ENCODE data around the gene ZNF280B. TPM values are rescaled to one million over a fixed set of nuclear protein-coding genes. Genes with fewer than 3 reads are reported as not detected.
"Not testable (repeated sequence)": the region's sequence is repeated elsewhere in the genome, so short reads cannot be mapped to it uniquely, and the experiment has no call there.

Gene ZNF280B
- total RNA-seq, 1 experiment from 2014 or later: 7.7 TPM

DNA sequence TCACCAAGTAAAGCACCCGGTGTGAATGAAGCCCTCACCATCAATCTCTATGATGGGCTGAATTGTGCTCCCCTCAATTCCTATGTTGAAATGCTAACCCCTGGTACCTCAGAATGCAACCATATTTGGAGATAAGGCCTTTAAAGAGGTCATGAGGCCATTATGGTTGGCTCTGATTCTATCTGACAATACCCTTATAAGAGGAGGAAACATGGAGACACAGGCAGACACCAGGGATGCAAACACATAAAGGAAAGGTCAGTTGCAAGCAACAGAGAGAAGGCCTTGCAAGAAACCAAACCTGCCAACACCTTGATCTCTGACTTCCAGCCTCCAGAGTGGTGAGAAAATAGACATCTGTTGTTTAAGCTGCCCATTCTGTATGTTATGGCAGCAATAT lies 24.9 kb upstream of the ZNF280B start:
- TF ChIP-seq EZH2 (IDR thresholded peaks at IDR 0.05; ENCODE audit: borderline replicate concordance, low read depth, low read length, poor library complexity, severe bottlenecking) (no peak), CTCF (conservative IDR thresholded peaks at IDR 0.05; ENCODE audit: low read depth, low read length) (no peak)
- CTCF ChIA-PET: no interaction called here
- no peak overlapping the region for H3K27ac ChIP-seq (ENCODE audit: low read depth, low read length, poor library complexity, severe bottlenecking)
- H3K4me3 ChIP-seq (ENCODE audit: low read depth, low read length, poor library complexity, severe bottlenecking): no peak overlapping the region
- no TSS peak for BruUV-seq (replicated peaks)
- H3K9me3 ChIP-seq (ENCODE audit: low read depth, low read length, poor library complexity, severe bottlenecking): no peaks in the 10 kb centered on the region
- H3K4me1 ChIP-seq (ENCODE audit: insufficient read depth, low read length, poor library complexity, severe bottlenecking): no peaks in the 10 kb centered on the region
- intact Hi-C loops (cut with micrococcal nuclease; ENCODE audit: unreplicated experiment): no loop called here
- H3K27me3 ChIP-seq (replicated peaks; ENCODE audit: insufficient read depth, low read depth, low read length, poor library complexity): no peaks in the 10 kb centered on the region
- POLR2A ChIA-PET (ENCODE audit: low non-redundant PET): no interaction called here
- H3K36me3 ChIP-seq (ENCODE audit: insufficient read depth, low read length, poor library complexity, severe bottlenecking): no peaks in the 10 kb centered on the region
- no peak for DNase-seq (ENCODE audit: low spot score)

- POLR2A ChIA-PET (ENCODE audit: low non-redundant PET): interaction anchor here (0.7 kb wide), 1 partner anchor 55 kb away, joined by 4 read pairs; no protein-coding TSS in a partner anchor
- intact Hi-C loops (cut with micrococcal nuclease; ENCODE audit: unreplicated experiment); H3K9me3 ChIP-seq (ENCODE audit: low read depth, low read length, poor library complexity, severe bottlenecking); H3K4me1 ChIP-seq (ENCODE audit: insufficient read depth, low read length, poor library complexity, severe bottlenecking); H3K36me3 ChIP-seq (ENCODE audit: insufficient read depth, low read length, poor library complexity, severe bottlenecking); CTCF ChIA-PET; BruUV-seq (replicated peaks); H3K27ac ChIP-seq (ENCODE audit: low read depth, low read length, poor library complexity, severe bottlenecking); H3K27me3 ChIP-seq (replicated peaks; ENCODE audit: insufficient read depth, low read depth, low read length, poor library complexity); DNase-seq (ENCODE audit: low spot score); H3K4me3 ChIP-seq (ENCODE audit: low read depth, low read length, poor library complexity, severe bottlenecking): not testable (repeated sequence)
Observed at GRCh38 chr22:22532547-22533071, 24.1 kb upstream of the ZNF280B start.

DNA sequence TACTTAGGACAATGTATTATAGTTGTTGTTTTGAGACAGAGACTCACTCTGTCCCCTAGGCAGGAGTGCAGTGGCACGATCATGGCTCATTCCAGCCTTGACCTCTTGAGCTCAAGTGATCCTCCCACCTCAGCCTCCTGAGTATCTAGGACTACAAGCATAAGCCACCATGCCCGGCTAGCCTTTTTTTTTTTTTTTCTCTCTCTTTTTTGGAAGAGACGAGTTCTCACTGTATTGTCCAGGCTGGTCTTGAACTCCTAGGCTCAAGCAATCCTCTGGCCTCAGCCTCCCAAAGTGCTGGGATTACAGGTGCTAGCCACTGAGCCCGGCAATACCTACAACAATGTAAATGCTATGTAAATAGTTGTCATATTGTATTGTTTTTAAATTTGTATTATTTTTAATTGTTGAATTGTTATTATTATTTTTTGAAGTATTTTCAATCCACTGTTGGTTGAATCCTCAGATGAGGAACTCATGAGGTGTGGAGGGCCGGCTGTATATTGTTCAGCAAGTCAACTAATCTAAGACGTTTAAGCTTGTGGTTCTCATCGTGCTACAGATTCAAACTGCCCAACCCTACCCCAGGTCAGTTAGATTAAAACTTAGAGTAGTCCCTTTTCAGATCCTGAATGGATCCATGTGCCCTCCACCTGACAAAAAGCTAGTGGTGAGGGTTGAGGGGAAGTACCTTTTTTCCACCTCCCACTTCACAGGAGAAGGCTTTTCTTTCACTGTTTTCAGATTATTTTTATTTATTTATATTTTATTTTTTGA lies 23.4 kb upstream of the ZNF280B start:
- H3K4me3 ChIP-seq (ENCODE audit: low read depth, low read length, poor library complexity, severe bottlenecking): no peak overlapping the region
- no peak for DNase-seq (ENCODE audit: low spot score)
- no peaks in the 10 kb centered on the region for H3K27me3 ChIP-seq (replicated peaks; ENCODE audit: insufficient read depth, low read depth, low read length, poor library complexity)
- CTCF ChIA-PET: no interaction called here
- no peaks in the 10 kb centered on the region for H3K9me3 ChIP-seq (ENCODE audit: low read depth, low read length, poor library complexity, severe bottlenecking)
- BruUV-seq (replicated peaks): no TSS peak
- no peaks in the 10 kb centered on the region for H3K4me1 ChIP-seq (ENCODE audit: insufficient read depth, low read length, poor library complexity, severe bottlenecking)
- TF ChIP-seq EZH2 (IDR thresholded peaks at IDR 0.05; ENCODE audit: borderline replicate concordance, low read depth, low read length, poor library complexity, severe bottlenecking) (no peak), CTCF (conservative IDR thresholded peaks at IDR 0.05; ENCODE audit: low read depth, low read length) (no peak)
- H3K36me3 ChIP-seq (ENCODE audit: insufficient read depth, low read length, poor library complexity, severe bottlenecking): no peaks in the 10 kb centered on the region
- POLR2A ChIA-PET (ENCODE audit: low non-redundant PET): interaction anchor here (0.7 kb wide), 1 partner anchor 56 kb away, joined by 4 read pairs; no protein-coding TSS in a partner anchor
- intact Hi-C loops (cut with micrococcal nuclease; ENCODE audit: unreplicated experiment): no loop called here
- no peak overlapping the region for H3K27ac ChIP-seq (ENCODE audit: low read depth, low read length, poor library complexity, severe bottlenecking)

- TF ChIP-seq CTCF (conservative IDR thresholded peaks at IDR 0.05; ENCODE audit: low read depth, low read length) (no peak), EZH2 (IDR thresholded peaks at IDR 0.05; ENCODE audit: borderline replicate concordance, low read depth, low read length, poor library complexity, severe bottlenecking) (no peak)
- no peak for DNase-seq (ENCODE audit: low spot score)
- Histone ChIP-seq H3K4me1 (ENCODE audit: insufficient read depth, low read length, poor library complexity, severe bottlenecking) (no peaks in the 10 kb centered on the region), H3K9me3 (ENCODE audit: low read depth, low read length, poor library complexity, severe bottlenecking) (no peaks in the 10 kb centered on the region), H3K27me3 (replicated peaks; ENCODE audit: insufficient read depth, low read depth, low read length, poor library complexity) (no peaks in the 10 kb centered on the region), H3K27ac (ENCODE audit: low read depth, low read length, poor library complexity, severe bottlenecking) (no peak overlapping the region), H3K4me3 (ENCODE audit: low read depth, low read length, poor library complexity, severe bottlenecking) (no peak overlapping the region), H3K36me3 (ENCODE audit: insufficient read depth, low read length, poor library complexity, severe bottlenecking) (no peaks in the 10 kb centered on the region)
- CTCF ChIA-PET: no interaction called here
- intact Hi-C loops (cut with micrococcal nuclease; ENCODE audit: unreplicated experiment): no loop called here
- POLR2A ChIA-PET (ENCODE audit: low non-redundant PET): no interaction called here
- BruUV-seq (replicated peaks): no TSS peak
Observed at GRCh38 chr22:22528780-22529179, 20.2 kb upstream of the ZNF280B start.

Measured in A673 (cell line).